CD14-positive monocyte (primary cell): ENCODE data around the gene RBPMS2. TPM values are rescaled to one million over a fixed set of nuclear protein-coding genes. Genes with fewer than 3 reads are reported as not detected.

ENCODE experiments used
- DNase-seq, 3 donors: peaks; one replicate each; pipeline ENCODE4 v3.0.0-alpha.2; 2011 to 2022
- H2AFZ ChIP-seq: 2 replicates; pipeline ENCODE4 v1.6.0; 2012; ENCODE audit warnings: mild to moderate bottlenecking, low read depth, low read length, inconsistent platforms; ENCODE audit not compliant: insufficient read depth, poor library complexity, severe bottlenecking
- H3K27ac ChIP-seq, 2 donors: 1 replicate in 1 of 2; 2 replicates in 1 of 2; pipeline ENCODE4 v1.5.1; 2012 to 2013; ENCODE audit warnings: low read length in 2 of 2, control low read depth in 1 of 2, inconsistent platforms in 1 of 2, low read depth in 1 of 2, mild to moderate bottlenecking in 1 of 2
- H3K27me3 ChIP-seq, 2 donors: one replicate each; pipeline versions ENCODE4 v1.6.0 to v1.6.1; 2011 to 2013; ENCODE audit warnings: low read length in 2 of 2; ENCODE audit not compliant: control insufficient read depth in 2 of 2, insufficient read depth in 2 of 2
- H3K36me3 ChIP-seq, 2 donors: replicated peaks in 1 of 2; 1 replicate in 1 of 2; 2 replicates in 1 of 2; pipeline versions ENCODE4 v1.5.1 to v1.6.1; 2012 to 2013; ENCODE audit warnings: low read length in 2 of 2, control low read depth in 1 of 2, inconsistent platforms in 1 of 2, mild to moderate bottlenecking in 1 of 2; ENCODE audit not compliant: insufficient read depth in 2 of 2, control insufficient read depth in 1 of 2
- H3K4me1 ChIP-seq, 2 donors: 1 replicate in 1 of 2; 2 replicates in 1 of 2; pipeline versions ENCODE4 v1.5.1 to v1.6.1; 2012 to 2013; ENCODE audit warnings: low read length in 2 of 2, control low read depth in 1 of 2, inconsistent platforms in 1 of 2, mild to moderate bottlenecking in 1 of 2, moderate library complexity in 1 of 2; ENCODE audit not compliant: insufficient read depth in 2 of 2, control insufficient read depth in 1 of 2
- H3K4me2 ChIP-seq: replicated peaks from 2 replicates; pipeline ENCODE3; 2012; ENCODE audit warnings: low read length, moderate library complexity, mild to moderate bottlenecking; ENCODE audit not compliant: poor library complexity, severe bottlenecking; ENCODE audit errors: extremely low read depth
- H3K4me3 ChIP-seq, 3 experiments: fragments of 200-600 bp in 1 of 3; sonication (generic) in 1 of 3; replicated peaks in 1 of 3; 1 replicate in 2 of 3; 2 replicates in 1 of 3; pipeline ENCODE4 v1.5.1; 2011 to 2013; ENCODE audit warnings: low read length in 3 of 3, mild to moderate bottlenecking in 3 of 3, control low read depth in 2 of 3, low read depth in 2 of 3, inconsistent platforms in 1 of 3, moderate library complexity in 1 of 3
- H3K79me2 ChIP-seq: 2 replicates; pipeline ENCODE4 v1.6.0; 2012; ENCODE audit warnings: mild to moderate bottlenecking, control low read depth, inconsistent platforms, low read length, moderate library complexity; ENCODE audit not compliant: insufficient read depth
- H3K9ac ChIP-seq: 2 replicates; pipeline ENCODE4 v1.6.0; 2017; ENCODE audit warnings: low read length, mild to moderate bottlenecking; ENCODE audit not compliant: insufficient read depth, poor library complexity, severe bottlenecking
- H3K9me3 ChIP-seq, 2 donors: replicated peaks in 1 of 2; 1 replicate in 1 of 2; 2 replicates in 1 of 2; pipeline versions ENCODE4 v1.5.1 to v1.6.1; 2012 to 2013; ENCODE audit warnings: low read length in 2 of 2, control low read depth in 1 of 2; ENCODE audit not compliant: control insufficient read depth in 1 of 2, insufficient read depth in 1 of 2
- H4K20me1 ChIP-seq: 2 replicates; pipeline ENCODE4 v1.6.0; 2012; ENCODE audit warnings: mild to moderate bottlenecking, low read length, control low read depth, moderate library complexity; ENCODE audit not compliant: insufficient read depth
- H3K27ac Mint-ChIP-seq, 7 donors: one replicate each; pipeline ENCODE4 v1.8.0; 2020; ENCODE audit warnings: mild to moderate bottlenecking in 7 of 7, mixed read lengths in 7 of 7, moderate library complexity in 6 of 7, inconsistent platforms in 2 of 7
- H3K27me3 Mint-ChIP-seq, 3 donors: one replicate each; pipeline ENCODE4 v1.8.0; 2021 to 2022; ENCODE audit warnings: low read depth in 3 of 3, mild to moderate bottlenecking in 3 of 3, mixed read lengths in 3 of 3, moderate library complexity in 3 of 3, inconsistent platforms in 1 of 3
- H3K36me3 Mint-ChIP-seq, 2 donors: one replicate each; pipeline ENCODE4 v1.8.0; 2020; ENCODE audit warnings: mixed read lengths in 2 of 2, inconsistent platforms in 1 of 2, mild to moderate bottlenecking in 1 of 2
- H3K4me1 Mint-ChIP-seq: one replicate; pipeline ENCODE4 v1.8.0; 2020; ENCODE audit warnings: mild to moderate bottlenecking, mixed read lengths
- H3K4me3 Mint-ChIP-seq, 2 donors: one replicate each; pipeline ENCODE4 v1.8.0; 2020; ENCODE audit warnings: mild to moderate bottlenecking in 2 of 2, mixed read lengths in 2 of 2, moderate library complexity in 1 of 2
- H3K9me3 Mint-ChIP-seq, 7 donors: one replicate each; pipeline ENCODE4 v1.8.0; 2020 to 2022; ENCODE audit warnings: mixed read lengths in 7 of 7, mild to moderate bottlenecking in 6 of 7, moderate library complexity in 6 of 7, inconsistent platforms in 2 of 7
- CTCF ChIP-seq: fragments of 200-600 bp; IDR thresholded peaks from one replicate; pipeline ENCODE4 v1.8.0; 2022; ENCODE audit warnings: antibody characterized with exemption, mild to moderate bottlenecking
- WGBS: methylation state at CpG from one replicate; pipeline ENCODE4 v1.1.5; 2013; ENCODE audit warnings: missing lambda C conversion rate; ENCODE audit not compliant: insufficient coverage; 5-methylcytosine and 5-hydroxymethylcytosine counted together
- intact Hi-C, 2 donors: fragments of 100-400 bp; cut with micrococcal nuclease; formaldehyde crosslinking; loops; one replicate each; pipeline versions ENCODE4 v1.15.0 to v1.15.1; 2023
- polyA plus RNA-seq, 3 donors: library from polyadenylated mRNA; depleted of rRNA in 1 of 3; unstranded in 2 of 3; stranded (reverse) in 1 of 3; fragments of 300-500 nt in 2 of 3; fragments of >200 nt in 1 of 3; fragmentation: Illumina TruSeq in 2 of 3; gene quantifications; 1 replicate in 2 of 3; 2 replicates in 1 of 3; pipeline ENCODE4 v1.2.3, GENCODE V29; 2012 to 2021

RBPMS2 gene
- polyA plus RNA-seq, 3 donors, result not detected

GRCh38 chr15:64791401-64791800 is 16.0 kb upstream of the RBPMS2 start:
- Mint-ChIP-seq H3K4me1 (peaks cover 8% of the 10 kb centered on the region), H3K36me3 (no peaks in the 10 kb centered on the region), H3K27me3 (peaks cover 1 to 3% (median 2%) of the 10 kb centered on the region in 3 donors), H3K9me3 (peaks cover 0 to 2% (median 0%) of the 10 kb centered on the region in 7 donors), H3K27ac (peak overlapping the region in 1 of 7 donors; percentile 26), H3K4me3 (no peak overlapping the region)
- Histone ChIP-seq H3K4me1 (no peaks in the 10 kb centered on the region), H3K27me3 (no peaks in the 10 kb centered on the region), H3K79me2 (no peaks in the 10 kb centered on the region), H3K4me3 (no peak overlapping the region), H3K9me3 (no peaks in the 10 kb centered on the region), H3K27ac (no peak overlapping the region), H3K36me3 (no peaks in the 10 kb centered on the region), H3K9ac (no peak overlapping the region), H4K20me1 (no peaks in the 10 kb centered on the region), H3K4me2 (no peak overlapping the region), H2AFZ (no peak overlapping the region)
- intact Hi-C loops, result no loop called here
- DNase-seq, result no peak
- TF ChIP-seq CTCF, result no peak
- 75% methylated on average over 2 of the region's 4 CpGs for WGBS

- no peak overlapping the region for H3K9ac ChIP-seq
- no peak for TF ChIP-seq CTCF
- H3K4me1 Mint-ChIP-seq, result no peaks in the 10 kb centered on the region
- H3K27me3 Mint-ChIP-seq, result peaks cover 16 to 21% (median 16%) of the 10 kb centered on the region in 3 donors
- H2AFZ ChIP-seq, result no peak overlapping the region
- H3K36me3 Mint-ChIP-seq, result no peaks in the 10 kb centered on the region
- H3K4me2 ChIP-seq, result no peak overlapping the region
- intact Hi-C loops, result no loop called here
- no peaks in the 10 kb centered on the region for H3K9me3 ChIP-seq
- whole genome bisulfite sequencing, result 100% methylated on average over 2 of the region's 4 CpGs
- peaks cover 0 to 3% (median 0%) of the 10 kb centered on the region in 7 donors for H3K9me3 Mint-ChIP-seq
- no peaks in the 10 kb centered on the region for H3K4me1 ChIP-seq
- peaks cover 0 to 5% of the 10 kb centered on the region in 2 donors for H3K27me3 ChIP-seq
- no peaks in the 10 kb centered on the region for H3K79me2 ChIP-seq
- no peaks in the 10 kb centered on the region for H3K36me3 ChIP-seq
- no peak overlapping the region for H3K4me3 ChIP-seq
- no peak overlapping the region for H3K27ac ChIP-seq
- no peak overlapping the region for H3K4me3 Mint-ChIP-seq
- no peak overlapping the region for H3K27ac Mint-ChIP-seq
- DNase-seq, result no peak
- no peaks in the 10 kb centered on the region for H4K20me1 ChIP-seq
Measured at GRCh38 chr15:64783796-64784195, 8.4 kb upstream of the RBPMS2 start.
